Breast epithelium (tissue), 4 donors: ENCODE results near the gene CCDC137. TPM values are rescaled to one million over a fixed set of nuclear protein-coding genes. Genes with fewer than 3 reads are reported as not detected.

ENCODE experiments used
- DNase-seq, 2 donors: peaks; one replicate each; pipeline ENCODE4 v3.0.0-alpha.2; 2019; ENCODE audit warnings: low spot score in 2 of 2
- H3K27ac ChIP-seq, 2 donors: fragments of 200-600 bp; sonication (generic) in 1 of 2; one replicate each; pipeline ENCODE4 v1.5.1; 2016 to 2019; ENCODE audit warnings: mild to moderate bottlenecking in 1 of 2
- H3K27me3 ChIP-seq, 2 donors: fragments of 200-600 bp; sonication (generic) in 1 of 2; one replicate each; pipeline versions ENCODE4 v1.5.1 to v1.6.0; 2017 to 2019; ENCODE audit warnings: control low read depth in 1 of 2, mild to moderate bottlenecking in 1 of 2
- H3K36me3 ChIP-seq: fragments of 200-600 bp; one replicate; pipeline ENCODE4 v1.5.1; 2019
- H3K4me1 ChIP-seq, 2 donors: fragments of 200-600 bp; sonication (generic); one replicate each; pipeline ENCODE4 v1.5.1; 2016 to 2019; ENCODE audit warnings: control low read depth in 1 of 2
- H3K4me3 ChIP-seq, 3 donors: fragments of 200-600 bp; sonication (generic); 1 replicate in 2 of 3; 2 replicates in 1 of 3; pipeline ENCODE4 v1.5.1; 2016 to 2019; ENCODE audit warnings: mild to moderate bottlenecking in 3 of 3, moderate library complexity in 2 of 3
- H3K9me3 ChIP-seq, 2 donors: fragments of 200-600 bp; sonication (generic) in 1 of 2; one replicate each; pipeline ENCODE4 v1.5.1; 2016 to 2019; ENCODE audit warnings: control low read depth in 1 of 2
- POLR2A ChIP-seq: fragments of 450-650 bp; IDR thresholded peaks from one replicate; pipeline ENCODE4 v1.6.1; 2016; ENCODE audit warnings: antibody characterized with exemption, mild to moderate bottlenecking, moderate library complexity
- POLR2AphosphoS5 ChIP-seq, 3 donors: sonication (generic); formaldehyde crosslinking; IDR thresholded peaks; one replicate each; pipeline ENCODE4 v1.6.1; 2017; ENCODE audit warnings: antibody characterized with exemption in 3 of 3
- intact Hi-C: fragments of 100-400 bp; cut with DNase I; formaldehyde crosslinking; loops from one replicate; pipeline ENCODE4 v1.15.1; 2023; ENCODE audit warnings: low total_unique reads
- total RNA-seq, 3 donors: library from RNA; depleted of rRNA; stranded (reverse); fragments of >200 nt; gene quantifications; one replicate each; pipeline ENCODE4 v1.1.0, GENCODE V29; 2016
- TF ChIP-seq, protein P1 (sequence below), 3 donors: fragments of 450-650 bp; IDR thresholded peaks; one replicate each; pipeline ENCODE4 v1.5.1; 2016 to 2017; ENCODE audit warnings: antibody characterized with exemption in 3 of 3, mild to moderate bottlenecking in 3 of 3, moderate library complexity in 3 of 3

CCDC137 gene
- total RNA-seq, 3 donors from 2014 or later, result 8.6 to 14.4 (median 11.6) TPM

DNA sequence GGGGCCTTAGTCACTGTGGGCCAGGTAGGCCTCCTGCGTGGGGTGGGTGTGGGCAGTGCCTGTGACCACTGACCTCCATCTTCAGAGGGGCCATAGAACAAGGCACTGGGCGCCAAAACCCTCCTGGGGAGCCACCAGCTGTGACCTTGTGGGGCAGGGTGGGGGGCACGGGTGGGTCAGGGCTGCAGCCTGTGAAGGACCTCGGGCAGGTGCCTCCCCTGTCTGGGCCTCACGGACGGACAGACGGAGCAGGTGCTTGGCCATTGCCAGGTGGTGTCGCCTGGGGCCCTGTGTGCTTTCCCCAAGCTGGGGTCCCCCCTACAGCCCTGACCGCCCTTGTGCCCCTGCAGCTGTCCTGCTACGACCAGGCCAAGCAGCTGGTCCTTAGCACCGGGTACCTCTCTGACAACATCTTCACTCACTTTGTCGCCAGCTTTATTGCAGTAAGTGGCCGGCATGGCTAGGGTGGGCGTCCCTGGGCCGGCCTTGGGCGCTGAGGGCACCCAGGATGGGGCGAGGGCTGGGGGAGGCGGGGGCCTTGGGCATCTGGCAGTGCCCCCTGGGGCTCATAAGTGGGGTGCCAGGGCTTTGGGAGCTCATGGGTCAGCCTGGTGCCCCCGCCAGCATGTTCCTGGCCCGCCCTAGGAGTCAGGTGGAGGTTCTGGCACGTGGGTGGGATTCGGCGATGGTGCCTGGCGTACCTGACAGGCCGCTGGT is 50.7 kb downstream of the CCDC137 start:
- no peak for DNase-seq
- Histone ChIP-seq H3K4me3 (no peak overlapping the region), H3K27me3 (no peaks in the 10 kb centered on the region), H3K4me1 (peaks cover 5 to 10% of the 10 kb centered on the region in 2 donors), H3K9me3 (no peaks in the 10 kb centered on the region), H3K27ac (no peak overlapping the region), H3K36me3 (no peaks in the 10 kb centered on the region)
- TF ChIP-seq POLR2AphosphoS5 (IDR thresholded peaks at IDR 0.05), result no peak
- no peak for TF ChIP-seq POLR2A
- TF ChIP-seq, protein P1, sequence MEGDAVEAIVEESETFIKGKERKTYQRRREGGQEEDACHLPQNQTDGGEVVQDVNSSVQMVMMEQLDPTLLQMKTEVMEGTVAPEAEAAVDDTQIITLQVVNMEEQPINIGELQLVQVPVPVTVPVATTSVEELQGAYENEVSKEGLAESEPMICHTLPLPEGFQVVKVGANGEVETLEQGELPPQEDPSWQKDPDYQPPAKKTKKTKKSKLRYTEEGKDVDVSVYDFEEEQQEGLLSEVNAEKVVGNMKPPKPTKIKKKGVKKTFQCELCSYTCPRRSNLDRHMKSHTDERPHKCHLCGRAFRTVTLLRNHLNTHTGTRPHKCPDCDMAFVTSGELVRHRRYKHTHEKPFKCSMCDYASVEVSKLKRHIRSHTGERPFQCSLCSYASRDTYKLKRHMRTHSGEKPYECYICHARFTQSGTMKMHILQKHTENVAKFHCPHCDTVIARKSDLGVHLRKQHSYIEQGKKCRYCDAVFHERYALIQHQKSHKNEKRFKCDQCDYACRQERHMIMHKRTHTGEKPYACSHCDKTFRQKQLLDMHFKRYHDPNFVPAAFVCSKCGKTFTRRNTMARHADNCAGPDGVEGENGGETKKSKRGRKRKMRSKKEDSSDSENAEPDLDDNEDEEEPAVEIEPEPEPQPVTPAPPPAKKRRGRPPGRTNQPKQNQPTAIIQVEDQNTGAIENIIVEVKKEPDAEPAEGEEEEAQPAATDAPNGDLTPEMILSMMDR (IDR thresholded peaks at IDR 0.05), result no peak
- intact Hi-C loops, result no loop called here

DNA sequence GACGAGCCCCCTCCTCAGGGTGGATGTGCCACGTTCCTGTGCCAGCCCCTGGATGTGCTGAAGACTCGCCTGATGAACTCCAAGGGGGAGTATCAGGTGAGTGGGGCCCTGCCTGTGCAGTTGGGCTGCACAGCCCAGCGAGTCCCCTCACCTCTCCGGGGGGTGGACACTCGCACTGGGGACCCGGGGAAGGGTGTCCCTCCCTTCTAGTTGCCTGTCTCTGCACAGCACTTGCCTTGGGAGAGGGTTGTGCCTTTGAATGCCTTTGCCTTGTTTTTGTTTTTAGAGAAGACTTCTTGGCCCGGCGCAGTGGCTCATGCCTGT is 51.2 kb downstream of the CCDC137 start:
- Histone ChIP-seq H3K4me1 (peaks cover 2 to 12% of the 10 kb centered on the region in 2 donors), H3K9me3 (no peaks in the 10 kb centered on the region), H3K4me3 (no peak overlapping the region), H3K27me3 (no peaks in the 10 kb centered on the region), H3K27ac (no peak overlapping the region), H3K36me3 (no peaks in the 10 kb centered on the region)
- DNase-seq, result no peak
- intact Hi-C loops, result no loop called here
- TF ChIP-seq POLR2A (no peak), POLR2AphosphoS5 (IDR thresholded peaks at IDR 0.05) (no peak)
- TF ChIP-seq, protein P1 (IDR thresholded peaks at IDR 0.05), result no peak

DNA sequence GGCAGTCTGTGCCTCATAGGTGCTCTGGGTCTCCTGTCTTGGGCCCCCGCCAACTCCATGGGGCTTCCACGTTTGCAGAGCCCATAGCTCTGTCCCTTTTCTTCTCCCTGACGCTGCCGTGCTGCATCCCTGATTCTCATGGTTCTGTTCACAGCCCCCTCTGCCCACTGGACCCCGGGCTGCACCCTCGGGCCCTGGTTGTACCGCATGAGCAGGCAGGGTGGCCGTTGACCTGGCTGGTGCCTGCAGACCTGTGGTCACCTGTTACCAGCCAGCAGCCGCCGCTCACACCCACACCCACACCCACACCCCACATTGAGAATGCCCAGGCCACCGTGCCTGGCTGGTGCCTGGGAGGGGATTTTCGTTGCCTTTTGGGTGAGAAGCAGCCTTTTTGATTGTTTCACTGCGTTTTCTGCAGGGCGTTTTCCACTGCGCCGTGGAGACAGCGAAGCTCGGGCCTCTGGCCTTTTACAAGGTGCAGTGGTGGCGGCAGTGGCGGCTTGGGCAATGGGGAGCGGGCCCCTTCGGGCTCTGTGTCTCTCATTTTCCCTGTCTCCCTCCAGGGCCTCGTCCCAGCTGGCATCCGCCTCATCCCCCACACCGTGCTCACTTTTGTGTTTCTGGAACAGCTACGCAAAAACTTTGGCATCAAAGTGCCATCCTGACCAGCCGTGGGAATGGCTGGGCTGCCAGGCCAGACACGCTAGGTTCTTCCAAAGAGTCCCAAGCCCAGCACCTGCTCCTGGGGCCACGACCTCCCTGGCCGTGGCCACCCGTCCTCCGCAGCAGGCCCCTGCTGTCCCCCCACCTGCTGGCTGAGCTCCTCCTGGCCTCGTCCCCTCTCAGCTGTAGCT is 53.1 kb downstream of the CCDC137 start:
- Histone ChIP-seq H3K36me3 (no peaks in the 10 kb centered on the region), H3K9me3 (no peaks in the 10 kb centered on the region), H3K4me3 (no peak overlapping the region), H3K4me1 (peaks cover 0 to 12% of the 10 kb centered on the region in 2 donors), H3K27me3 (no peaks in the 10 kb centered on the region), H3K27ac (no peak overlapping the region)
- TF ChIP-seq POLR2AphosphoS5 (IDR thresholded peaks at IDR 0.05), result no peak
- no peak for TF ChIP-seq POLR2A
- TF ChIP-seq, protein P1 (IDR thresholded peaks at IDR 0.05), result no peak
- intact Hi-C loops, result no loop called here
- DNase-seq, result no peak

DNA sequence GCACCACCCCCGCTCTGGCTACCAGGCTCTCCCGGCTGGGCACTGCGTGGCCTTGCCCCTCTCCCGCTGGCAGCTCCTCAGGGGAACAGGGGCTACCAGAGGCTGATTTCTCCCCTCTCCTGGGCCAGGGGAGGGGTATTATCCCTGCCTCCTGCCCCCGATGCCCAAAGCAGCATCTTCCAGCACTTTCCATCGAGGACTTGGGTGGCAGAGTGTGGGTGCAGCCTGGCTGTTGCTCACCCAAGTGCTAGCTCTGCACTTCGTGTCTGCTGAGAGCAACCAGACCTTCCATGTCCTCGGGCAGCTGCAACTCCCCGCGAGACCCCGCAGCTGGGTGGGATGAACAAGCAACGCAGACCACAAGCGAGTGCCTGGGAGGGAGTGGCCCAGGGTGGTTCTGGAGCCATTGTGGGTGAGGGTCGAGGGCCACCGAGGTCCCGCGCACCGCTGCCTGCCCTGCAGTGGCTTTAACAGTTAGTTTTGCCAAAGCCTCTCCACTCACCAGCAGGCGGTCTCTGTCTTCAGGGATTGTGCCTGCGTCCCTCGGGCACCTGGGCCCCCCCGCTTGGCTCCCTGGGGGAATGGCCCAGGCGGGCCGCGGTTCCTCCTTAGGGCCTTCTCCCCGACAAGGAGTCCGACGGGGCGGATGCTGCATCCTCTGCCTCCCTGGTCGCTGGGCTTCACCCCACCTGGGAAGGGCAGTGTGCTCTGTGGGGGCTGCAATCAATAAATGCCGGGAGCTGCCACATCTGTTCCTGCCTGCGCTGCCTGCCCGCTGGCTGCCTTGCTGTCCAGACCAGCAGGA is 53.9 kb downstream of the CCDC137 start:
- Histone ChIP-seq H3K27me3 (no peaks in the 10 kb centered on the region), H3K36me3 (no peaks in the 10 kb centered on the region), H3K9me3 (no peaks in the 10 kb centered on the region), H3K4me3 (no peak overlapping the region), H3K4me1 (peaks cover 0 to 12% of the 10 kb centered on the region in 2 donors), H3K27ac (no peak overlapping the region)
- intact Hi-C loops, result no loop called here
- TF ChIP-seq POLR2A (no peak), POLR2AphosphoS5 (IDR thresholded peaks at IDR 0.05) (no peak)
- TF ChIP-seq, protein P1 (IDR thresholded peaks at IDR 0.05), result no peak
- DNase-seq, result no peak
